Loucy (cell line): ENCODE results near the gene TPM4.

Experiments used
- CTCF ChIP-seq: fragments of 200-600 bp; sonication (generic); conservative IDR thresholded peaks from 2 replicates; pipeline ENCODE4 v1.5.1; 2014; ENCODE audit warnings: mild to moderate bottlenecking, antibody characterized with exemption, low read length
- EZH2phosphoT487 ChIP-seq: fragments of 200-600 bp; IDR thresholded peaks from 2 replicates; pipeline ENCODE4 v1.6.1; 2018; ENCODE audit warnings: antibody characterized with exemption, mild to moderate bottlenecking, moderate library complexity, borderline replicate concordance

DNA sequence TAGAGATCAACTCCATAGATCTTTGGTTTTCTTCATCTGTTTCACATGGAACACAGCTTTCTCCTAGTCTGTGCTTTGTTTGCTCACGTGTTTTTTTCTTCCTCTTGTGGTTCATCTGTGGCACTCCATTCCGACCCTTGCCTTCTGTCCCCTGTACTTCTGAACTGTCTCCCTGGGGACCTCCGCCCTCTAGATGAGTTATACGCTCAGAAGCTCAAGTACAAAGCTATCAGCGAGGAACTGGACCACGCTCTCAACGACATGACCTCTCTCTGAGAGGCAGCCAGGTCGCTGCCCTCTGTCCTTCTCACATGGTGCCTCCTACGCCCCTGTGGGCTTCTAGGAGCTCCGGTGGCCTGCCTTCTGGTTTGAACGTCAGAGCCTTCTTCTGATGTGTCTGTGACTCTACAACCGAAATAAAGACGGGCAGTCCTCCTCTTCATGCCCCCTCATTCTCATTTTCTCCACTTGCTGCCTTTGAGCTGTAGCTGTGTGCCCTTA, 18.8 kb downstream of the TPM4 start:
- no peak for TF ChIP-seq CTCF
- no peak for TF ChIP-seq EZH2phosphoT487
